ELR (cell line): ENCODE data around the gene IQCH.
"Not testable (repeated sequence)": the region's sequence is repeated elsewhere in the genome, so short reads cannot be mapped to it uniquely, and the experiment has no call there.

Source experiments
- DNase-seq: peaks from one replicate; pipeline ENCODE4 v3.0.0-alpha.2; 2015; ENCODE audit warnings: low read depth

The IQCH gene

DNA sequence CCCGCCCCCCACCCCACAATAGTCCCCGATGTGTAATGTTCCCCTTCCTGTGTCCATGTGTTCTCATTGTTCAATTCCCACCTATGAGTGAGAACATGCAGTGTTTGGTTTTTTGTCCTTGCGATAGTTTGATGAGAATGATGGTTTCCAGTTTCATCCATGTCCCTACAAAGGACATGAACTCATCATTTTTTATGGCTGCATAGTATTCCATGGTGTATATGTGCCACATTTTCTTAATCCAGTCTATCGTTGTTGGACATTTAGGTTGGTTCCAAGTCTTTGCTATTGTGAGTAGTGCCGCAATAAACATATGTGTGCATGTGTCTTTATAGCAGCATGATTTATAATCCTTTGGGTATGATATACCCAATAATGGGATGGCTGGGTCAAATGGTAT is 193.8 kb downstream of the IQCH start:
- not testable (repeated sequence) for DNase-seq

DNA sequence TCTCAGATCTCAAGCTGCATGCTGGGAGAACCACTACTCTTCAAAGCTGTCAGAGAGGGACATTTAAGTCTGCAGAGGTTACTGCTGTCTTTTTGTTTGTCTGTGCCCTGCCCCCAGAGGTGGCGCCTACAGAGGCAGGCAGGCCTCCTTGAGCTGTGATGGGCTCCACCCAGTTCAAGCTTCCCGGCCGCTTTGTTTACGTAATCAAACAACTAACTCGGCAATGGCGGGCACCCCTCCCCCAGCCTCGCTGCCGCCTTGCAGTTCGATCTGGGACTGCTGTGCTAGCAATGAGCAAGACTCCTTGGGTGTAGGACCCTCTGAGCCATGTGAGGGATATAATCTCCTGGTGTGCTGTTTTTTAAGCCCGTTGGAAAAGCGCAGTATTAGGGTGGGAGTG is 199.1 kb downstream of the IQCH start:
- DNase-seq: not testable (repeated sequence)

DNA sequence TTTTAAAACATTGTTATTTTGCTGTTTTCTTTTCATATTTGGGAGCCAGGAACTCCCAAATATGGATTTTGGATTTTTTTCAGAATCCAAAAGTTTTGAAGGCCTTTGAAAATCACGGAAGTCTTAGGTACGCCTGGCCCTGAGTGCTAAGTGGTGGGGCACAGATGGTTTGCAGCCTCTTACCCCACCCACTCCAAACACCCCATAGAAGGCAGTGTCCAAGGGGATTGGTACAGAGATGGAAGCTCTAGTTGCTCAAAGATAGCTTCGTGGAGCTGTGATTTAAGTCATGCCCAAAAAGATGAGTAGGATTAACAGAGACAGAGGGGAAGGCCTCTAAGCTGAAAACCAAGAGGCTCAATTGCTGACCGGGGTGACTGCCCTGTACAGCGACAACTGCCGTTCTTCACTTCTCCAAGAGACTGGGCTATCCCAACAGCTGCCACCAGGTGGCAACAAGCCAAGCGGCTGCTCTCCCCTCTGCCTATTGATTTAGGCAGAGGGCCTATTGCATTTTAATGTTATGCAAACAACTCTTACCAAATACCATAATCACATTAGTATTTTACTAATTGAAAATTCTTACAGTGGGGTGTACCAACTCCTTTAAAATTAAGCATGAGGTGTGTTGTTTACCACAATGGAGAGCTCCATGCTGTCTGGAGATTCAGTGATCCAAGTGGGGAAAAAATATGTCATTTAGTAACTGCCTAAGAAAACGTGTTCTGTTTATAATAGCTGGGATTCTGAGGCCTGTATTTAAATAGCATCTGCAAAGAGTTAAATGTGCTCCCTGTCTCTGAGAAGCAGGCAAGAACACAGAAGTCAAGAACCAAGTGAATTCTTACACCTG is 202.3 kb downstream of the IQCH start:
- DNase-seq: peak; percentile 74

DNA sequence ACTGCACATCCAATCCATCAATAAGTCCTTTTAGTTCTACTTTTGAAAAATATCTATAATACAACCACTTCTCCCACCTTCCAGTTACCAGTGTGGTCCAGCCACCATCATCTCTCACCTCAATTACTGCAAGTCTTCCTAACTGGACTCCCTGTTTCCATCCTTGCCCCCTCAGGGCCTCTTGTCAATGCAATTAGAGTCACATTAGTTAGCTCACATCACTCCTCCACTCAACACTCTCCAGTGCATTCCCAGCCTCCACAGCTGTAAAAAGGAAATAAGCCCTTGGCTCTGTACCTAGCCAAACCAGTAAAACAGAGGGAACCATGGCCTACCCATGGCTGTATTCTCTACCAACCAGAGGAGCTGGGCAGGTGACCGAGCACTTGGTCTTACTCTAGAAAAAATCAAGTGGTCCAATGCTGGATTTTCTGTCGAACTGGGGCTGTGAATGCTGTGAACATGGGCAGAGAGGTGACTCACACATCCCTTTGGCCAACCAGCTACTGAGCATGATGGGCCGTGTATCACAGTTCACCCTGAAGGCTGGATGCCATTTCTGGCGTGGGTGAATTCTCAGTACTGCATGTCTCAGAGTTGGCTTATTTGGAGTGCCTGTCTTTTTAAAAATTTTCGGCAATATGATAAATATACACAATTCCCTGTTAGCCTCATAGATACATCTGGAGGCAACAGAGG is 203.9 kb downstream of the IQCH start:
- peak; percentile 11 for DNase-seq

DNA sequence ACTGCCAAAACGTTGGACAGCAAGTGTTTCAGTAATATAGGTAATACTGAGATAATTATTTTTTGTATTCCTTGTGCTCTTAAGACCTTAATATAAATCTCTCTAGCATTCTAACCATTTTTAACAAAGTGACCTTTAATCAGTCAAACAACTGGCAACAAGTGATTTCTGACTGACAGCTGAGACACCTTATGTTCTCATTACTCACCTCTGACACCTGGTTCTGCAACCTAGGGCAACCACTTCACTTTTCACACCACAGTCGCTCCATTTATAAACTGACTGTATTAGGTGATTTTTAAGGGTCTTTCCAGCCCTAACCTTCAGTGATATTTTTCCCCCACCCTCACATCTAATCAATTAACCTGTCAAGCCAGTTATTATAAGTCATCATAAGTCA is 205.9 kb downstream of the IQCH start:
- no peak for DNase-seq

DNA sequence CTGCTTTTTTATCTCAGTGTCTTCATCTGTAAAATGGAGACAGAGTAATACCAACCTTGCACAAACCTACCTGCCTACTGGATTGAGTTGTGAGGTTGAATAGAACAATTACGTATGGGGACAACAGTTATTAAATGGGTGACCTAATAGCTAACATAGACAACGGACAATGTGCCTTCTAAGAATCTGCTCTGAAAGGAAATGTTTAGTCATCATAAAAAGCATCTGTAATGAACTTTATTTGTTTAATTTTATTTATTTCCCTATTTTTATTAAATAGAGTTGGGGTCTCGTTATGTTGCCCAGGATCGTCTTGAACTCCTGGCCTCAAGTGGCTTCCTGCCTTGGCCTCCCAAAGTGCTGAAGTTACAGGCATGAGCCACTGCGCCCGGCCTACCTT is 207.1 kb downstream of the IQCH start:
- DNase-seq: no peak

DNA sequence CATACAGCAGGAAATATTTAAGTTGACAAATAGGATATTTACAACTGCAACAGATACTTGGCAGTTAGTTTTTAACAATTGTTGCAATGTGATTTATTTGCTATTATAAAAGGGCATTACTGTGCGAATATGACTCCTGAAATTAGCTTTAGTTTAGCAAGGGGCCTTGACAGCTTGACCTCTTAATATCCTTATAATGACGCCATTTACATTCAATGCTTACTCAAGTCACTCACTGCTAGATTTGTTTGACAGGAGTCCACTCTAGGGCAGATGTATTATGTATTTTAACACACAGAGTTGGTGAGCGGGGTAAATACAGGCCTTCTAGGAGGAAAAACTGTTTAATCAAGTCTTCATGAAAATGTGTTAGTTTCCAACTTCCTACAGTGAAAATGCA is 208.3 kb downstream of the IQCH start:
- DNase-seq: no peak

DNA sequence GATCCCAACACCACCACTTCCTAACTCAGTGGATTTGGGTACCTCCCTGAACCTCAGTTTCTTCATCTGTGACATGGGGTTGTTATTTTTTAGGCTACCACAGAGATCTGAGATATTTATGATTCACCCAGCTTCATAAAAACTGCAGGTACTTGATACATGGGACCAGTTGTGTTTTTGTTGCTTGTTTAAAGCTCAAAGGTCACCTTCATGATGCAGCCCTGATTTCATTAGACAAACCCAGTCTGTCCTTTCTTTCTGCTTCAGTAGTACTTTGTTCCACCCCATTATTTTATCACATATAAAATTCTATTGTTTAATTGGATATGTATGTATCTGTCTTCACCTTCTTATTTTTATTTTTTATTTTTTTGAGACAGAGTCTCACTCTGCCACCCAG is 208.9 kb downstream of the IQCH start:
- no peak for DNase-seq

DNA sequence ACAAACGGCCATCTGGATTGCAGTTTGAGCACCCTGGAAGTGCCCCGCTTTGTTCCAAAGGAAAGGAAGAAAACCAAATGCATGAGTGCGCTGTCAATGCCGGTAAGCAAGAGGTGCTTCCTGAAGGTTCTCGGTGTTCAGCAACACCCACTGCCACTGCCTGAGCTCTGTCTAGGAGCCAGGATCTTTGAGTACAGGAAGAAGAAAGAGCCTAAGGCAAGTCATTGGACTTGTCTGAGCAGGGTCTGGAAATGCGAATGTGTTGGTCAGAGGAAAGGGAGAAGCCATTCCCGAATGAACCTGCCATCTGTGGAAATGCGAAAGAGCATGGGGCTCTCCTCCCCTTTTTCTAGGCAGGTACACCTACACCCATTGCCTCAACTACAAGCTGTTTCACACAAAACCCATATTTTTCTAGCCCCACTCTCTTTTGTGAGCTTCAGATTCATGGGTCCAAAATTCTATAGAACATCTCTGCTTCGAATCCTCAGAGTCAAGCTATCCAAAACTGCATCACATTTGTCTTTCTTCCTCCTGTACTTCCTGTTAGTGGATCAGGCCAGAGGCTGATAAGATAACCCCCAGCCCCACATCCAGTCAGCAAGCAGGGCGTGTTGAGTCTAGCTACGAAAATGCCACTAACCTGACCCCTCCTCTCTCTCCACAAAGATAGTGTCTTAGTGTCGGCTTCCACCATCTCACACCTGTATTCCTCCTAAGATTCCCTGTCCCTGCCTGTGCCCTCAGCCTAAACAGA is 210.8 kb downstream of the IQCH start:
- DNase-seq: no peak

DNA sequence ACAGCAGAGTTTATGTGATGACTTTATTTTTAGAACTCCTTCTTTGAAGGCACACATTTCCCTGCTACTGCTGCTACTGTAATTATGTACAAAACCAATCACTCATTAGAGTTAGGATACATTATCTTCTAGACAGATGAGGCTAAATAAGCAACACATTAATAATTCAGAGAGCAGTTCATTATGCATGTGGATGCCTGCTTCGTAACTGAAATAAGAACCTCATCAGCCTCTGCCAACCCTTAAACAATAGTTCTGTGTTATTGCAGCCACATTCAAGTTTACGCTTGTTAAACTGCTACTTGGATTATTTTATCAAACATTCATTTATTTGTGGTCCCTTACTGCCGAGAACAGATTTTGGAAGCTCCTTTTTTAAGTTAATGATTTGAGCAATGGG is 213.8 kb downstream of the IQCH start:
- no peak for DNase-seq

DNA sequence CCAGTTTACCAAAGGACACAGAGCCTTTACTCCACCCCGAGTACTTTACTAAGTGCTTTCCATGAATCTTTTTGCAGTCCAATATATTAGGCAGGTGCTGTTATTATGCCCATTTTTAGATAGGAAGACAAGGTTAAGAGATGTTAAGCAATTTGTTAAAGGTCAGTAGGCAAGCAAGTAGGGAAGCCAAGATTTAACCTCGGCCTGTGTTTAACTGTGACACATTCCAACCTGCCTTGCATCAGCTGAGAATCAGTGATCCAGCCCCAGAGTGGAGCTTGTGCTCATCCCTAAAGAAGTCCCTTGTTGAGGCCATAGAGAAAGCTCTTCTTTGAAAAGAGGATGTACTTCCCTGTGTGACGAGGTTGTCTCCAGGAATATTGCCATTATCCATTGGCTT is 215.1 kb downstream of the IQCH start:
- DNase-seq: no peak

DNA sequence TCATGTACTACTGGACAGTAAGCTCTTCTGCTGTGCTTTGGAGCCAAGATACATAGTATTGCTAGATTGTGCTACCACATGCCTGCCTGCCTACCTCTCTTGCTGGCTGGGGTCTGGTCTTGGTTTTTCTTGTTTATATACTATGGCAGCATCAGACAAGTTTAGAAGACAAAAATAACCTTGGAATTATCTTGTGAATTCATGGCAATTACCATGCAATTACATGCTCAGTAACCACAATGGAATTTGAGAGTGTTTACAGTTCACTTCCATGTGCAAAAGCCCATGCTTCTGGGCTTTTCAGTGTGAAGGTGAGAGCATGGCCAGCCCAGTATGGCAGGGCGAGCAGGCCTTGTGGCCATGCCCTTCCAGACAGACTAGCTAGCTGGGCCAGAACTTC is 218.4 kb downstream of the IQCH start:
- peak; percentile 13 for DNase-seq

DNA sequence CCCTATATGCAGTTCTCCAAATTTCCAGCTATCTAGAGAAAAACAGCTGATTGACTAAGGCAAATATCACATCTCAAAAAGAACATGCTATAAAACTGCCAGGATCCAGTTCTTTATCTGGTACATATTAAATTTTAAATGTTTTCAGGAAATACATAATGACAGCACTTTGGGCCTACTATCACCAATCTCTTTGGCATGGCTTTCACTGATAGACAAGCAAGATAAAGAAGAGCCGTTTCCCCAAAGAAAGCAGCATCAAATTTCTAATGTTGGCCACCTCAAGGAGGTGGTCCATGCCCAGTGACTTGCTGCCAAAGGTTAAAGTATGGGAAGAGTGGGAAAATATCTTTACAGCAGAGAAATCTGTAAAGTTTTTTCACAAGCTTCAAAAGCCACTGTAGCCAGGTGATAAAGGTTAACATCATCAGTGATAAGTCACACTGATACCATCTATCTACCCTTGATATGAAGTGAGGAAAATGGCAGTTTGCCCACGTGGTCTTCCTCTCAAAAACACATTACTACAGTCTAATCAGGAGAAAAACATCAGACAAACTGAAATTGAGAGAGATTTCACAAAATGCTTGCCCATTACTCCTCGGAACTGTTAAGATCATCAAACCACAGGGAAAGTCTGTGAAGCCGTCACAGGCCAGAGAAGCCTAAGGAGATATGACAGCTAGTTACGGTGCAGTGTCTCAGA is 220.0 kb downstream of the IQCH start:
- no peak for DNase-seq

DNA sequence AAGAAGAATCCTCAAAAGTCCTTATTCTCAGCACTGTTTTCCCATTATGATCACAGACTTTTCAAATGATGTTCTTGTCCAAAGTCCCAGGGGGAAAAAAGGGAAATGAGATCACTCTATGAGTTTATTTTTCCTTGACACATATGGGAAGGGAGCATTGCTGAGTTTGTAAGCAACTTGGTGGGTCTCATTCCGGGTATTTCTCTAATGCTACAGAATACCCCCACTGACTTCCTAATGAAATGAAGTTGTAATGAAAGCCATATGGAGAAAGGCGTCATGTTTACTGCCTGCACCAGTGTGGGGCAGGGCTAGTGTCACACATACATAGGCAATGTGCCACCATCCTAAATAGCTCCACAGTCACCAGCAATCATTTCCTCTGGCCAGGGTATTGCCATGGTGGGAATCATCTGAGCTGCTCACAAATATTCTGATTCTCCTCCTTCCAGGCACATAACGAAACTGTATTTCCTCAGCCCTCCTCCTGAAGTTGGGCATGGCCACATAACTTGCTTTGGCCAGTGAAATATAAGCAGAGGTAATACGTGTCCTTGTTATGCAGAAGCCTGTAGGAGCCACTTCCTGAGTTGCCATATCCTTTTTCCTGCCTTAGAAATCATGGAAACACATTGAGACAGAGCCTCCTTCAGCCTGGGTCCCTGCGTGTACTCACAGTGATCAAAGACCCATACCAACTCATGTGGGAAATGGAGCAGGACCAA is 225.4 kb downstream of the IQCH start:
- no peak for DNase-seq

DNA sequence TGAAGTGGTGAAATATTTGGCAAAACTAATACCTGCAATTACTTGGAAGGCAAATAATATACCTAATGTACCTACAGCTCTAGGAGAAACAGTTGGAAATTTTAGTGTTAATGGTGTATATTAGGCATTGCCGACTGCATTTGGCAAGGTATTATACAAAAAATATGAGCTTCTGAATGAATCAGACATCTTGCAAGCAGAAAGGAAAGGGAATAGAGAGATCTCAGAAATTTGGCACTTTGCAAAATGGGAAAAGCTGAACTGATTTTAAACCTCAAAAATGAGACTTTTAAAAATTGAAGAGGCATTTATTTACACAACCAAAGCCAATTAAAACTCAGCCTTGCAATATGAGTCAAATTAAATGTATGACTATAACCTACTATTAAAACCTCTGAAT is 226.2 kb downstream of the IQCH start:
- DNase-seq: no peak

DNA sequence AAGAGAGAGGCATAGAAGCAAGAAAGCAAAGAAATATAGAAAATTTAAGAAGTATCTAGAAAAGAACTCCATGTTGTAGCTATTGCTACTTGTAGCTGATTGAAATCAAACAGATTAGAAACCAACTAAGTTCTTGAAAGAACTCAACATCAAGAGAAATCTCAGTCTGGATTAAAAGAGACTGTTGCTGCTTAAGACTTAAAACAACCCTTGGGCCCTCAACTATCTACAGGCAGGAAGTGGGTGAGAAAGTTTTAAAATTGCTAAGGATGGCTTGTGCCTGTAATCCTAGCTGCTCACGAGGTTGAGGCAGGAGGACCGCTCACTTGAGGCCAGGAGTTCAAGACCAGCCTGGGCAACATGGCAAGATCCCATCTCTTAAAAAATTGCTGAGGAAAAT is 227.1 kb downstream of the IQCH start:
- no peak for DNase-seq

DNA sequence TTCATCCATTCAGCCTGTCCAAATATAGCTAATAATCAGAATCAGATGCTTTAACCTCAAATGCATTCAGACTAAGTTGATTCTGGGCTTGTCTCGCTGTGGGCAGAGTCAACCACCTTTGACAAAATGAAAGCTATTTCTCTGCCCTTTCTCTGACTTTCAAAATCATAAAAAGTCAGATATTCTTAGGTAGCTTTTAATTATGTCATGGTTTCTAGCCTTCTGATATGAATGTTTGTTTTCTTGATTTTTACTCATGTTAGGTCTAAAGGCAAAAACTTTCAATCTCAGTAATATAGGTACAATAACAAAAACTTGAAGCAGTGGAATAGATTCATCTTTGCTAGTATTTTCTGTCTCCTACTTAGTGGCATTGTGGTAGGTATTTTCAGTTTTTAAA is 241.0 kb downstream of the IQCH start:
- no peak for DNase-seq

DNA sequence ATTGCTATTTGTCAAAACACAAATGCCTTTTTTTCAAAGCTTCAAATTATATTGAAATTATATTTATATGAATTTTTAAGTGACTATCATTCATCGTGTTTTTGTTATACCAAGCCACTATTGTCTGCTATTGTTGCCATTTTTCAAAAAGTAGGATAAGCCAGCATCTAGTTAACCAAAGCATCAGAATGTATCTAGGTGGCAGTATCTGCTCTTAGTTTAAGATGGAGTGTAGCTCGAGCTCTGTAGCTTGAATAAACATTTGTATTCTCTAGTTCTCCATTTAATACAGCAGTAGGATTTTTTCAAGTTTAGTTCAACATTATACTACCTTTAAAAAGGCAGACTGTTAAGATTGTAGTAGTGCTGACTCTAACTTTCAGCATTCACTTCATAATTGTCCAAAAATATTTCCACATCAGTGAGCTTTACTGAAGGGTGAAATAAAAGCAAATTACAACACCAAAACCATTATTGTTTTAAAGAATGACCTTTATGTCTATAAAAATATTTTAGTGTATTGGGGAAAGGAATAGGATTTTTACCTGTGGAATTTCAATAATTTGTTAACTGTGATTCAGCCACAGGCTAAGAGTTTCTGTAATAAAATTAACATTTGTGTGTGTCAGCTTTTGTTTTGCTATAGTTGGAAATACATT is 246.7 kb downstream of the IQCH start:
- DNase-seq: peak; percentile 44

DNA sequence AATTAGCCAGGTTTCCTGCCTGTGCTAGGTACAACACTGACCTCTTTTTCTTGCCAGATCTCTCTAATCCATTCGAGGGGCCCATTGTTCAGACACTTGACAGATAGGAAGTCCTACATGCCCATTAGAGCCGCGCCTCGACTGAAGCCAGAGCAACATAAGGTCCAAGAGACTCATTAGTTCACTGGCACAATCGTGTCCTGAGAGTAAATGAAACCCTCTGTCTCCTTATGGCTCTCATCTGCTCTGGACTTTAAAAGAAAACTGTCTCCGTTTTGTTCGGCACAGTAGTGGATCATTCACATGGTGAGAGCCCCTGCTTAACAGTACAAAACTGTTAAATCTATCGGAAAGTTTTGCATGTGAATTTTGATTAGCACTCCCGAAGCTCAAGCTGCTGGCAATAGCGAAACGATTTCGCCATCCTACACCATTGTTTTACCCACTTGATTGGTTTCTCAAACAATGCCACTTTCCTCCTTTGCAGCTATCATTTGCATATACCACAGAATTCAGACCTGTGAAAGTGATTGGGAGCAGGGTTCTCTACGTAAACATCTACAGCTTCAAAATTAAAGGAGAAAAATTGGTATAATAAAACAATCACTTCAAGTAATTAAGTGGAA is 247.4 kb downstream of the IQCH start:
- no peak for DNase-seq

DNA sequence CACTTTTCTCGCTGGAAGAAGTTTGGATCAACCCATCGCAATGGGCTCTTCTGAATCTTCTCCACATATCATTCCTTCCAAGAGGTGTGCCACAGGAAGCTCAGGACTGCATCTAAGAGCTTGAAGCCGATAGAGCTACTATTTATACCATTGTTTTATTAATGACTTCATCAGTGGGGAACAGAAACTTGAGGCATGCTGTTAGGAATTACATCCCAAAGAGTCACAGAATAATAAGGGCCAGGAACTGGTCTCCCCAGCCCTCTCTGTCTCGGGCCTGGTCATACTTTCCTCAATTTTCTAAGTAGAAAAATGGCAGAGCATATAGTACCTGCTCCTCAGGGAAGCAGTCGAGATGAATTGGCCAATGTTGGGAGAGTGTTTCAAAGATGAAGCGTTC is 249.5 kb downstream of the IQCH start:
- no peak for DNase-seq

DNA sequence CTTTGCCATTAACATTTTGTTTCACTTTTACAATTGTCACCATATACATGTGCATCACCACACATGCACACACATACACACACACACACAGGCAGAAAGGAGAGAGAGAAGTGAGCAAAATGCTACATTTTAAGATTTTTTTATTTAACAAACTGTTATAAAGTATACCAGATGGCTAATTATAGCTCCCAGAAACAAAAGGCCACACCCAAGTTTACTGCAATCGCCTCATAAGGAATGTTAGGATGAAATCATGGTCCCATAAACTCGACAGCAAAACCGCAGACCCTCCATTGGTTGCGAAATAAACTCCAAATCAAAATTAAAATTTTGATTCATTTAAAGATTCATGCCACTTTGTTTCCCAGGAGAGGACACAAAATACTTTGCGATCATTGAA is 250.2 kb downstream of the IQCH start:
- DNase-seq: peak; percentile 38
